Measurements from ENCODE around the gene SPPL2C. TPM values are rescaled to one million over a fixed set of nuclear protein-coding genes. Genes with fewer than 3 reads are reported as not detected.

Gene SPPL2C
- total RNA-seq, 1 donor from 2014 or later: not detected

DNA sequence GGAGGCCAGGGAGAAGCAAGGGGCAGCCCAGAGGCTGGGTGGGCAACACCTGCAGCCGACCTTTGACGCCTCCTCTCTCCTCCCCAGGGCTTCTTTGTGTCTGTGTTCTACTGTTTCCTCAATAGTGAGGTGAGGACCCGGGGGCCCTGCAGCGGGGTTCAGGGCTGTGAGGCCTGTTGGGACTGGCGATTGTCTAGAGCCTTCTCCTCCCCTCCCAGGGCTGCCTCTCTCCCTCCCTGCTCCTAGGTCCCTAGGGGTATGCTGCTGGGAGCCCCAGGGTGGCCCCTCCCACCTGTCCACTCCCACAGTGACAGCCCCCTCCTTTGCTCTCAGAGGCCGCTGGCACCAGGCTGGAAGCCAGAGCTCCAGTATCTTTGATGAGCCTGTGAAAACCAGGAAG lies 10.8 kb upstream of the SPPL2C start:
- Histone ChIP-seq H3K4me3 (no peak overlapping the region), H3K4me2 (no peak overlapping the region), H3K4me1 (peaks cover 5% of the 10 kb centered on the region), H3K36me3 (no peaks in the 10 kb centered on the region), H3K79me2 (ENCODE audit: low read depth) (no peaks in the 10 kb centered on the region), H3K9ac (no peak overlapping the region), H3K9me3 (ENCODE audit: low read depth) (no peaks in the 10 kb centered on the region), H3F3A (ENCODE audit: low read depth) (no peaks in the 10 kb centered on the region), H3K27ac (no peak overlapping the region), H4K20me1 (ENCODE audit: low read depth) (no peaks in the 10 kb centered on the region), H2AFZ (replicated peaks) (no peak overlapping the region), H3K27me3 (no peaks in the 10 kb centered on the region)
- H3K36me3 Mint-ChIP-seq: no peaks in the 10 kb centered on the region
- H3K27ac Mint-ChIP-seq: no peak overlapping the region
- H3K4me1 Mint-ChIP-seq: no peaks in the 10 kb centered on the region
- no peak overlapping the region for H3K4me3 Mint-ChIP-seq
- TF ChIP-seq EZH2phosphoT487 (IDR thresholded peaks at IDR 0.05): no peak
- TF ChIP-seq EZH2 (IDR thresholded peaks at IDR 0.05): no peak
- TF ChIP-seq, protein P1, sequence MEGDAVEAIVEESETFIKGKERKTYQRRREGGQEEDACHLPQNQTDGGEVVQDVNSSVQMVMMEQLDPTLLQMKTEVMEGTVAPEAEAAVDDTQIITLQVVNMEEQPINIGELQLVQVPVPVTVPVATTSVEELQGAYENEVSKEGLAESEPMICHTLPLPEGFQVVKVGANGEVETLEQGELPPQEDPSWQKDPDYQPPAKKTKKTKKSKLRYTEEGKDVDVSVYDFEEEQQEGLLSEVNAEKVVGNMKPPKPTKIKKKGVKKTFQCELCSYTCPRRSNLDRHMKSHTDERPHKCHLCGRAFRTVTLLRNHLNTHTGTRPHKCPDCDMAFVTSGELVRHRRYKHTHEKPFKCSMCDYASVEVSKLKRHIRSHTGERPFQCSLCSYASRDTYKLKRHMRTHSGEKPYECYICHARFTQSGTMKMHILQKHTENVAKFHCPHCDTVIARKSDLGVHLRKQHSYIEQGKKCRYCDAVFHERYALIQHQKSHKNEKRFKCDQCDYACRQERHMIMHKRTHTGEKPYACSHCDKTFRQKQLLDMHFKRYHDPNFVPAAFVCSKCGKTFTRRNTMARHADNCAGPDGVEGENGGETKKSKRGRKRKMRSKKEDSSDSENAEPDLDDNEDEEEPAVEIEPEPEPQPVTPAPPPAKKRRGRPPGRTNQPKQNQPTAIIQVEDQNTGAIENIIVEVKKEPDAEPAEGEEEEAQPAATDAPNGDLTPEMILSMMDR (IDR thresholded peaks at IDR 0.05): no peak
- DNase-seq (ENCODE audit: low spot score): no peak
- no peaks in the 10 kb centered on the region for H3K9me3 Mint-ChIP-seq
- H3K27me3 Mint-ChIP-seq (ENCODE audit: insufficient read depth, low read depth): peaks cover 6% of the 10 kb centered on the region

DNA sequence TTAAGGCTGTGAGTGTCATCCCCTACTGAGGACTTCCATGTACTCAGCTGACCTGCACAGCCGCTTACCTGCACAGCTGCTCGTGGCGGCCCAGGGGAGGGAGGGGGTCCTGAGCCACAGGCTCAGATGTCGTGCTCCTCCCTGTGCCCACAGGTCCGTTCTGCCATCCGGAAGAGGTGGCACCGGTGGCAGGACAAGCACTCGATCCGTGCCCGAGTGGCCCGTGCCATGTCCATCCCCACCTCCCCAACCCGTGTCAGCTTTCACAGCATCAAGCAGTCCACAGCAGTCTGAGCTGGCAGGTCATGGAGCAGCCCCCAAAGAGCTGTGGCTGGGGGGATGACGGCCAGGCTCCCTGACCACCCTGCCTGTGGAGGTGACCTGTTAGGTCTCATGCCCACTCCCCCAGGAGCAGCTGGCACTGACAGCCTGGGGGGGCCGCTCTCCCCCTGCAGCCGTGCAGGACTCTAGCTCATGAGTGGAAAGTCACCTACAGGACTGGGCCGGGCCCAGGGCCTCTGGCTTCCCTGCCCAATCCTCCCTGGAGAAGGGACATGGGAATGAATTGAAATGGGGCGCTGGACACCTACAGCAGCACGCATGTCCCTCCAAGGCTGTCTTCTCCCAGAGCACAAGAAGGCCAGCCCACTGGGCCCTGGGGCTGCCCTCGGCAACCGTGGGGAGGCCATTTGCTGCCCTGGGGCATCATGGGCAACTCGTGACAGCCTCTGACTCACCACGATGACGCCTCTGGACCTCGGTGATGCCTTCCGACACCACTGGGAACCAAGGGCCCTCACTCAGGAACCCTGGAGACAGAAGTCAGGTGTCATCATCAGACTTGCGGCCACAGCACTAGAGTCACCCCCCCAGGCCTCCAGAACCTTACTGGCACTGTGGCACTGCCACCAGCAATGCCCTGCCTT lies 9.9 kb upstream of the SPPL2C start:
- no peaks in the 10 kb centered on the region for H3K27me3 ChIP-seq
- no peaks in the 10 kb centered on the region for H3F3A ChIP-seq (ENCODE audit: low read depth)
- no peak overlapping the region for H3K27ac ChIP-seq
- no peak overlapping the region for H3K9ac ChIP-seq
- Mint-ChIP-seq H3K36me3 (no peaks in the 10 kb centered on the region), H3K4me1 (no peaks in the 10 kb centered on the region), H3K4me3 (no peak overlapping the region), H3K27me3 (ENCODE audit: insufficient read depth, low read depth) (peaks cover 6% of the 10 kb centered on the region), H3K27ac (no peak overlapping the region), H3K9me3 (no peaks in the 10 kb centered on the region)
- H3K4me2 ChIP-seq: no peak overlapping the region
- no peaks in the 10 kb centered on the region for H4K20me1 ChIP-seq (ENCODE audit: low read depth)
- peaks cover 5% of the 10 kb centered on the region for H3K4me1 ChIP-seq
- no peak overlapping the region for H2AFZ ChIP-seq (replicated peaks)
- no peaks in the 10 kb centered on the region for H3K9me3 ChIP-seq (ENCODE audit: low read depth)
- H3K36me3 ChIP-seq: no peaks in the 10 kb centered on the region
- no peak for DNase-seq (ENCODE audit: low spot score)
- no peak overlapping the region for H3K4me3 ChIP-seq
- TF ChIP-seq EZH2phosphoT487 (IDR thresholded peaks at IDR 0.05) (no peak), EZH2 (IDR thresholded peaks at IDR 0.05) (no peak)
- TF ChIP-seq, protein P1 (IDR thresholded peaks at IDR 0.05): no peak
- H3K79me2 ChIP-seq (ENCODE audit: low read depth): no peaks in the 10 kb centered on the region

DNA sequence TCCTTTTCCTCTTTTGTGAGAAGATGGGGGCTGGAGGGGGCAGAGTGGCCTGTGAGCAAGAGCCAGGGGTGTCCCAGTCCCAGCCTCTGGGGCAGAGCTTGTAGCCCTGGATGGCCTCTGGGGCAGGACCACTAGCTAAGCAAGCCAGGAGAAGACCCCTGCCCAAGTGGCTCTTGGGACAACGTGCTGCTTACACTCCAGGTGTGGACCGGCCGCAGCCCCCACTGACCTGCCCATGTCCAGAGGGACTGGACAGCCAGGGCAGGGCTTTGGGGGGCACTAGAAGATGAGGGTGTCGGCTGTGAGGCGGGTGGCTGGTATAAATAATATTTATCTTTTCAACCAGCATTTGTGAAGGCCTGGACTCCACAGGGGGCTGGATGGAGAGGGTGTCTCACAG lies 9.2 kb upstream of the SPPL2C start:
- H3K27me3 ChIP-seq: no peaks in the 10 kb centered on the region
- no peak overlapping the region for H3K9ac ChIP-seq
- no peaks in the 10 kb centered on the region for H3K9me3 Mint-ChIP-seq
- H3K27me3 Mint-ChIP-seq (ENCODE audit: insufficient read depth, low read depth): peaks cover 8% of the 10 kb centered on the region
- H3K9me3 ChIP-seq (ENCODE audit: low read depth): no peaks in the 10 kb centered on the region
- no peak overlapping the region for H3K4me2 ChIP-seq
- H3K4me1 Mint-ChIP-seq: no peaks in the 10 kb centered on the region
- no peaks in the 10 kb centered on the region for H3K79me2 ChIP-seq (ENCODE audit: low read depth)
- no peaks in the 10 kb centered on the region for H3K36me3 ChIP-seq
- H3F3A ChIP-seq (ENCODE audit: low read depth): no peaks in the 10 kb centered on the region
- H3K27ac ChIP-seq: no peak overlapping the region
- no peaks in the 10 kb centered on the region for H4K20me1 ChIP-seq (ENCODE audit: low read depth)
- no peak overlapping the region for H3K4me3 ChIP-seq
- no peak overlapping the region for H3K27ac Mint-ChIP-seq
- peaks cover 5% of the 10 kb centered on the region for H3K4me1 ChIP-seq
- no peak overlapping the region for H3K4me3 Mint-ChIP-seq
- no peak for DNase-seq (ENCODE audit: low spot score)
- H2AFZ ChIP-seq (replicated peaks): no peak overlapping the region
- no peaks in the 10 kb centered on the region for H3K36me3 Mint-ChIP-seq
- TF ChIP-seq EZH2phosphoT487 (IDR thresholded peaks at IDR 0.05) (no peak), EZH2 (IDR thresholded peaks at IDR 0.05) (no peak)
- TF ChIP-seq, protein P1 (IDR thresholded peaks at IDR 0.05): no peak
